Choroid plexus epithelial cell (primary cell): ENCODE data around the gene UBL4B.

Source experiments
- DNase-seq: peaks from one replicate; pipeline ENCODE4 v3.0.0-alpha.2; 2010; ENCODE audit warnings: low read depth
- H3K4me3 ChIP-seq: 2 replicates; pipeline ENCODE4 v1.5.1; 2011; ENCODE audit warnings: low read depth, mild to moderate bottlenecking, control low read depth, low read length, moderate library complexity
- TF ChIP-seq, protein P1 (sequence below): conservative IDR thresholded peaks from 2 replicates; pipeline ENCODE4 v1.5.1; 2011; ENCODE audit warnings: low read depth, mild to moderate bottlenecking, control low read depth, inconsistent platforms, low read length, moderate library complexity

The UBL4B gene

DNA sequence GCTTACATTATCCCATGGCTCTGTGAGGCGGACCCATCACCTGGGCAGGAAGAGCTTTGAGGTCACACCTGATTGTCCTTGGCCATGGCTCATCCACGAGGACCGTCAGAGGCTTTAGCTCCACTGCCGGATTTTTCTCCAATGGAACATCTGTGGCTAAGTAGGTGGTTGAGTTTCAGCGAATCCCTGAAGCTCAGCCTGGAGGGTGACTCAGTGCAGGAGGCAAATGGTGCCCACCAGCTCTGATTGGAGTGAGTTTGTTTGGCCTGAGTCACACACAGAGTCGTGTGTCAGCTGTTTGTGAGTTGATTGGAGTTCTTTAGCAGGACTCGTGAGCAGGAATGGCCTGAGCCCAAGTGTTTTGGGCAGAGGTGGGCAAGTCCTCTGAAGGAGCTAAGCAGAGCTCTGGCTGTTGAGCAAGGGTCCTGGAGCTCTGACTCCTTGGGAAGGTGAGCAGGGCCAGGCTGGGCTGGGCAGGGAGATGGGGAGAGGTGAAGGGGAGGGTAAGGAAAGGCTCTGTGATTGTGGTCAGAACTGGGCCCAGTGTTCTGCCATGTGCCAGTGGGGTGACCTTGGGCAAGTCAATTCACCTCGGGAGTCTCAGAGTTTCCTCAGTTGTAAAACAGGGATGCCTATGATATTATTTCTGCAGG is 40.0 kb downstream of the UBL4B start:
- H3K4me3 ChIP-seq = no peak overlapping the region
- DNase-seq = peak; percentile 7
- TF ChIP-seq, protein P1, sequence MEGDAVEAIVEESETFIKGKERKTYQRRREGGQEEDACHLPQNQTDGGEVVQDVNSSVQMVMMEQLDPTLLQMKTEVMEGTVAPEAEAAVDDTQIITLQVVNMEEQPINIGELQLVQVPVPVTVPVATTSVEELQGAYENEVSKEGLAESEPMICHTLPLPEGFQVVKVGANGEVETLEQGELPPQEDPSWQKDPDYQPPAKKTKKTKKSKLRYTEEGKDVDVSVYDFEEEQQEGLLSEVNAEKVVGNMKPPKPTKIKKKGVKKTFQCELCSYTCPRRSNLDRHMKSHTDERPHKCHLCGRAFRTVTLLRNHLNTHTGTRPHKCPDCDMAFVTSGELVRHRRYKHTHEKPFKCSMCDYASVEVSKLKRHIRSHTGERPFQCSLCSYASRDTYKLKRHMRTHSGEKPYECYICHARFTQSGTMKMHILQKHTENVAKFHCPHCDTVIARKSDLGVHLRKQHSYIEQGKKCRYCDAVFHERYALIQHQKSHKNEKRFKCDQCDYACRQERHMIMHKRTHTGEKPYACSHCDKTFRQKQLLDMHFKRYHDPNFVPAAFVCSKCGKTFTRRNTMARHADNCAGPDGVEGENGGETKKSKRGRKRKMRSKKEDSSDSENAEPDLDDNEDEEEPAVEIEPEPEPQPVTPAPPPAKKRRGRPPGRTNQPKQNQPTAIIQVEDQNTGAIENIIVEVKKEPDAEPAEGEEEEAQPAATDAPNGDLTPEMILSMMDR = no peak

GRCh38 chr1:110153407-110153950 is 41.2 kb downstream of the UBL4B start:
- TF ChIP-seq, protein P1 = no peak
- no peak overlapping the region for H3K4me3 ChIP-seq
- DNase-seq = no peak

GRCh38 chr1:110155878-110156522 is 43.8 kb downstream of the UBL4B start:
- DNase-seq = peak; percentile 74
- TF ChIP-seq, protein P1 = no peak
- H3K4me3 ChIP-seq = no peak overlapping the region

GRCh38 chr1:110158261-110158660 is 46.0 kb downstream of the UBL4B start:
- no peak overlapping the region for H3K4me3 ChIP-seq
- DNase-seq = no peak
- TF ChIP-seq, protein P1 = no peak

- no peak overlapping the region for H3K4me3 ChIP-seq
- TF ChIP-seq, protein P1 = no peak
- DNase-seq = no peak
Measured at GRCh38 chr1:110159168-110159567, 46.9 kb downstream of the UBL4B start.

DNA sequence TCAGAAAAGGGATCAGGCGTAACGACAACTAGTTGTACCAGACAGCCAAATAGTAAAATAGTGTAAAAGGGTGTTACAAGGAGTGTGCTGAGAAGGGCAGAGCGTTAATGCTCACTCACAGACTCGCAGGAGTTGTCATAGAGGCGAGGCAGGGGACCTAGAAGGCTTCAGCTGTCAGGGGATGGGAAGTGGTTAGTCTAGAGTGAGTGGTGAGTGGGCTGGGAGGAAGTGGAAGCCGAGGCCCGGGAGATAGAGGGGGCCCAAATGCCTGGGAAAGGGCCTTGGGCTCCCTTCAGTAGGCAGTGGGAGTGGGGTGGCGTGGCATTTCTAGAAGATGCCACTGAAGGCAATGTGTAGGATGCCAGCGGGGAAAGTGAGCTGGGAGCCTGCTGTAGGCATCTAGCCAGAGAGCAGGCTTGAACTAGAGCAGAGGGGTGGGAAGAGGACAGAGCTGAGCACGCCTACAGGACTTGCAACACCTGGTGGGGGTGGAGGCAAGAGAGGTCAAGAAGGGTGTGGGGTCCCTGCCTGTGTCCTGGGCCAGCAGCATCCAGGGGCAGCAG is 48.4 kb downstream of the UBL4B start:
- TF ChIP-seq, protein P1 = no peak
- DNase-seq = no peak

More for the DNA sequence above, 48.4 kb downstream of the UBL4B start:
- H3K4me3 ChIP-seq = no peak overlapping the region
